Panc1 (cell line): ENCODE results near the gene STAB1.

Source experiments
- POLR2AphosphoS5 ChIP-seq: IDR thresholded peaks from 2 replicates; pipeline ENCODE4 v1.6.1; 2012; ENCODE audit warnings: mild to moderate bottlenecking, low read depth, low read length, moderate library complexity
- TF ChIP-seq, protein P1 (sequence below): fragments of 450-650 bp; IDR thresholded peaks from 2 replicates; pipeline ENCODE4 v1.5.1; 2017; ENCODE audit warnings: mild to moderate bottlenecking

DNA sequence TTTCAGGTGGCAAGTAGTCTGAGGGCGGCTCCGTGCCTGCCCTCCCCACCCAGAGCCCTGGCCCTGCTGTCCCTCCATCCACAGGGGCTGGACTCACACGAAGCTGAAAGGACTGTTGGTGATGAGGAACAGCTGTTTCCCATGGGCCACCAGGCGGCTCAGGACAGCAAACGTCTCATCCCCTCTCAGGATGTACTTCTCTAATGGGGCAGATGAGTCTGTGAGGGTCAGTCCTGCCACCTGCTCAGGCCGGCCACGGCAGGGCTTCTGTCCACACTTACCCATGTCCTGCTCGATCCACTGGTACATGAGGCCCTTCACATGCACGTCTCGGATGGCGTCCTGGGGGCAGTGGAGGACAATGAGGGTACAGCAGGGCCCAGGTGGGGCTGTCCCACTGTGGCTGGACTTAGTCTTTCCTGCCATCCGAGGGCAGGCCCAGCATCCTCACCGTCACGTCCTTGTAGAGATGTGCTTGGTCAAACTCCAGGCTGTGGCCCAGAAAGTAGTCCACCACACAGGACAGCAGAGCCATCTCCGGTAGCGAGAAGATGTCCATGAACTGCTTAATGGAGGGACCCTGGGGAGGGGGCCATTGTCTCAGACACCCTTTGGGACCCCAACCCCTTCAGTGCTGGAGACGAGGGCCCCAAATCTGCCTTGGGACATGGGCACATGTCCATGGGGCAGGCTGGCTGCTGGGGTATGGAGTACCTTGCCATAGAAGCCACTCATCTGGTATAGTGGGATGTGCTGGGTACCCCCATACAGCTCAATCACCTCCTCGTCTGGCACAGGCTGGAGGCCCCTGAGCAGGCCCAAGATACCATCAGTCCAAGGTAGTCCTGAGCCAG, 32.8 kb downstream of the STAB1 start:
- TF ChIP-seq, protein P1, sequence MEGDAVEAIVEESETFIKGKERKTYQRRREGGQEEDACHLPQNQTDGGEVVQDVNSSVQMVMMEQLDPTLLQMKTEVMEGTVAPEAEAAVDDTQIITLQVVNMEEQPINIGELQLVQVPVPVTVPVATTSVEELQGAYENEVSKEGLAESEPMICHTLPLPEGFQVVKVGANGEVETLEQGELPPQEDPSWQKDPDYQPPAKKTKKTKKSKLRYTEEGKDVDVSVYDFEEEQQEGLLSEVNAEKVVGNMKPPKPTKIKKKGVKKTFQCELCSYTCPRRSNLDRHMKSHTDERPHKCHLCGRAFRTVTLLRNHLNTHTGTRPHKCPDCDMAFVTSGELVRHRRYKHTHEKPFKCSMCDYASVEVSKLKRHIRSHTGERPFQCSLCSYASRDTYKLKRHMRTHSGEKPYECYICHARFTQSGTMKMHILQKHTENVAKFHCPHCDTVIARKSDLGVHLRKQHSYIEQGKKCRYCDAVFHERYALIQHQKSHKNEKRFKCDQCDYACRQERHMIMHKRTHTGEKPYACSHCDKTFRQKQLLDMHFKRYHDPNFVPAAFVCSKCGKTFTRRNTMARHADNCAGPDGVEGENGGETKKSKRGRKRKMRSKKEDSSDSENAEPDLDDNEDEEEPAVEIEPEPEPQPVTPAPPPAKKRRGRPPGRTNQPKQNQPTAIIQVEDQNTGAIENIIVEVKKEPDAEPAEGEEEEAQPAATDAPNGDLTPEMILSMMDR = no peak
- TF ChIP-seq POLR2AphosphoS5 = no peak
